GM21526 (cell line): Measurements from ENCODE around the gene MGAT4C.
"Not testable (repeated sequence)": the region's sequence is repeated elsewhere in the genome, so short reads cannot be mapped to it uniquely, and the experiment has no call there.

Experiments used
- ATAC-seq: cut with Tn5 transposase; IDR thresholded peaks from one replicate; pipeline ENCODE4 v1.9.1; 2021; ENCODE audit warnings: moderate library complexity; ENCODE audit not compliant: unreplicated experiment, low FRiP score

Gene MGAT4C

GRCh38 chr12:86256163-86256562, at the start of gene MGAT4C:
TSS of gene MGAT4C (minus strand) at chr12:86256391.
- no peak for ATAC-seq

GRCh38 chr12:86296396-86296795, 40.2 kb upstream of the MGAT4C start:
- not testable (repeated sequence) for ATAC-seq

- ATAC-seq, result no peak
Measured at GRCh38 chr12:86293682-86294240, 37.6 kb upstream of the MGAT4C start.

- no peak for ATAC-seq
Measured at GRCh38 chr12:86292480-86292879, 36.3 kb upstream of the MGAT4C start.

GRCh38 chr12:86290615-86291014, 34.4 kb upstream of the MGAT4C start:
- ATAC-seq, result no peak

GRCh38 chr12:86286119-86286518, 29.9 kb upstream of the MGAT4C start:
- ATAC-seq, result no peak

GRCh38 chr12:86283620-86284019, 27.4 kb upstream of the MGAT4C start:
- ATAC-seq, result no peak

- no peak for ATAC-seq
Measured at GRCh38 chr12:86275356-86275755, 19.2 kb upstream of the MGAT4C start.

GRCh38 chr12:86265329-86265695, 9.1 kb upstream of the MGAT4C start:
- no peak for ATAC-seq

GRCh38 chr12:86264451-86265328, 8.5 kb upstream of the MGAT4C start:
- ATAC-seq, result no peak

- ATAC-seq, result no peak
Measured at GRCh38 chr12:86261578-86261977, 5.4 kb upstream of the MGAT4C start.

GRCh38 chr12:86261142-86261541, 5.0 kb upstream of the MGAT4C start:
- no peak for ATAC-seq

- no peak for ATAC-seq
Measured at GRCh38 chr12:86260183-86260582, 4.0 kb upstream of the MGAT4C start.

GRCh38 chr12:86257134-86257533, 943 bp upstream of the MGAT4C start:
- ATAC-seq, result no peak

- ATAC-seq, result no peak
Measured at GRCh38 chr12:86254399-86255107, 1.6 kb downstream of the MGAT4C start.

- ATAC-seq, result no peak
Measured at GRCh38 chr12:86249851-86250250, 6.3 kb downstream of the MGAT4C start.

GRCh38 chr12:86249276-86249675, 6.9 kb downstream of the MGAT4C start:
- no peak for ATAC-seq

GRCh38 chr12:86247871-86248270, 8.3 kb downstream of the MGAT4C start:
- no peak for ATAC-seq

GRCh38 chr12:86241600-86241999, 14.6 kb downstream of the MGAT4C start:
- no peak for ATAC-seq

GRCh38 chr12:86234316-86234855, 21.8 kb downstream of the MGAT4C start:
- ATAC-seq, result no peak

- ATAC-seq, result no peak
Measured at GRCh38 chr12:86233126-86233525, 23.1 kb downstream of the MGAT4C start.
